Activated B cell treated with CpG ODN at 0.5 μM for 24 hours (primary cell): ENCODE measurements around the gene PHC2. TPM values are rescaled to one million over a fixed set of nuclear protein-coding genes. Genes with fewer than 3 reads are reported as not detected.

Experiments used
- ATAC-seq: fragments of 200-7000 bp; cut with Tn5 transposase; one replicate; pipeline ENCODE4 v1.10.0; 2021; ENCODE audit warnings: low read depth, mild to moderate bottlenecking, moderate library complexity
- CTCF ChIA-PET: fragments of 350-600 bp; sonication (Branson Sonifier 250); formaldehyde crosslinking; loops from one replicate; lab custom pipeline; 2021; ENCODE audit warnings: antibody characterized with exemption; lab: Charles Lee
- POLR2A ChIA-PET: fragments of 350-600 bp; sonication (Branson Sonifier 250); formaldehyde crosslinking; loops from one replicate; lab custom pipeline; 2021; ENCODE audit warnings: antibody characterized with exemption; lab: Charles Lee
- DNase-seq: peaks from one replicate; pipeline ENCODE4 v3.0.0; 2022
- H3K27ac Mint-ChIP-seq: one replicate; pipeline ENCODE4 v1.8.0; 2020; ENCODE audit warnings: mixed read lengths
- H3K27me3 Mint-ChIP-seq: one replicate; pipeline ENCODE4 v1.8.0; 2021; ENCODE audit warnings: mixed read lengths
- H3K36me3 Mint-ChIP-seq: one replicate; pipeline ENCODE4 v1.8.0; 2021; ENCODE audit warnings: low read depth, mixed read lengths
- H3K4me1 Mint-ChIP-seq: one replicate; pipeline ENCODE4 v1.8.0; 2021; ENCODE audit warnings: mixed read lengths
- H3K4me3 Mint-ChIP-seq: one replicate; pipeline ENCODE4 v1.8.0; 2020; ENCODE audit warnings: mild to moderate bottlenecking, mixed read lengths
- H3K9me3 Mint-ChIP-seq: one replicate; pipeline ENCODE4 v1.8.0; 2020; ENCODE audit warnings: mixed read lengths
- intact Hi-C: fragments of 100-400 bp; cut with micrococcal nuclease; formaldehyde crosslinking; loops from one replicate; pipeline ENCODE4 v1.15.1; 2024
- total RNA-seq: library from RNA; stranded (reverse); gene quantifications from 2 replicates; pipeline ENCODE4 v1.2.3, GENCODE V29; 2022
- TF ChIP-seq, protein P1 (sequence below): fragments of 200-600 bp; IDR thresholded peaks from one replicate; pipeline ENCODE4 v1.8.0; 2022; ENCODE audit warnings: antibody characterized with exemption, mild to moderate bottlenecking

Gene PHC2
- total RNA-seq, 1 donor from 2014 or later = 16.4 TPM

DNA sequence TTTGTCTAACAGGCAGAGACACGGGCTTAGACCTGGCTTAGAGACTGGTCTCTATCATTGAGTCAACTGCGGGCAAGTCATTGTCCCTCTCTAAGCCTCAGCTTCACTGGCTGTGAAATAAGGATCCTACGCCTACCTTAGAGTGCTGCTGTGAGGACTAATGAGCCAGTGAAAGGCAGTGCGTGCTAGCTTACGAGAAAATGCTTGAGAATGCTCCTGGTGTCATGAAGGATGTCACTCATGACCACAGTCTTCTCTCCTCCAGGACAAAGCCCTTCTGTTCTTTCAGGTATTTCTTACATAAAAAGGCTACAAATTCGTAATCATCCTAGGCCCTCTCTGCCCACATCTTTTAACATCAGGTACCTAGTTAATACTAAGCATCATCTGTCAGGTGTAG is 93.5 kb downstream of the PHC2 start:
- ChIA-PET CTCF (no interaction called here), POLR2A (no interaction called here)
- H3K4me3 Mint-ChIP-seq = no peak overlapping the region
- peaks cover 12% of the 10 kb centered on the region for H3K4me1 Mint-ChIP-seq
- TF ChIP-seq, protein P1, sequence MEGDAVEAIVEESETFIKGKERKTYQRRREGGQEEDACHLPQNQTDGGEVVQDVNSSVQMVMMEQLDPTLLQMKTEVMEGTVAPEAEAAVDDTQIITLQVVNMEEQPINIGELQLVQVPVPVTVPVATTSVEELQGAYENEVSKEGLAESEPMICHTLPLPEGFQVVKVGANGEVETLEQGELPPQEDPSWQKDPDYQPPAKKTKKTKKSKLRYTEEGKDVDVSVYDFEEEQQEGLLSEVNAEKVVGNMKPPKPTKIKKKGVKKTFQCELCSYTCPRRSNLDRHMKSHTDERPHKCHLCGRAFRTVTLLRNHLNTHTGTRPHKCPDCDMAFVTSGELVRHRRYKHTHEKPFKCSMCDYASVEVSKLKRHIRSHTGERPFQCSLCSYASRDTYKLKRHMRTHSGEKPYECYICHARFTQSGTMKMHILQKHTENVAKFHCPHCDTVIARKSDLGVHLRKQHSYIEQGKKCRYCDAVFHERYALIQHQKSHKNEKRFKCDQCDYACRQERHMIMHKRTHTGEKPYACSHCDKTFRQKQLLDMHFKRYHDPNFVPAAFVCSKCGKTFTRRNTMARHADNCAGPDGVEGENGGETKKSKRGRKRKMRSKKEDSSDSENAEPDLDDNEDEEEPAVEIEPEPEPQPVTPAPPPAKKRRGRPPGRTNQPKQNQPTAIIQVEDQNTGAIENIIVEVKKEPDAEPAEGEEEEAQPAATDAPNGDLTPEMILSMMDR = no peak
- H3K9me3 Mint-ChIP-seq = no peaks in the 10 kb centered on the region
- H3K36me3 Mint-ChIP-seq = peaks cover 29% of the 10 kb centered on the region
- no peak overlapping the region for H3K27ac Mint-ChIP-seq
- ATAC-seq = no peak
- no peak for DNase-seq
- no peaks in the 10 kb centered on the region for H3K27me3 Mint-ChIP-seq
- intact Hi-C loops = no loop called here

DNA sequence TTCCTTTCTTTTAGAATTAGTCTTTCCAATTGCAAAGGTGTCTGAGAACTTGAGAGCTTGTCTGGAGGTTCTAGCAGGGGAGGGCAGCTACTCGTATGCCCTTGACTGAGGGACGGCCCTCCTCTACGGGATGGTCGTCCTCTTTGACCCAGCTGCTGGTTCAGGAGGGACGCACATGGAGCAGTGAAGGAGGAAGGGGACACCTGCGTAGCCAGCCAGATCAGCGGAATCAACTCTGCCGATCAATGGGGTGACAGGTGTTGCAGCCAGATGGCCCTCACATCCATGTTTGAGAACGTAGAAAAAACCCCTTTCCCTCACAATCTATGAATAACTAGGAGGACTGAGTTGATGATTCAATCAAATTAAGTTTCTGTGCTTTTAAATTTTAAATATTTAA is 94.3 kb downstream of the PHC2 start:
- ChIA-PET POLR2A (no interaction called here), CTCF (no interaction called here)
- no peak overlapping the region for H3K27ac Mint-ChIP-seq
- no peak for ATAC-seq
- H3K9me3 Mint-ChIP-seq = no peaks in the 10 kb centered on the region
- H3K27me3 Mint-ChIP-seq = no peaks in the 10 kb centered on the region
- no peak for DNase-seq
- peaks cover 9% of the 10 kb centered on the region for H3K4me1 Mint-ChIP-seq
- intact Hi-C loops = no loop called here
- no peak overlapping the region for H3K4me3 Mint-ChIP-seq
- TF ChIP-seq, protein P1 = no peak
- peaks cover 37% of the 10 kb centered on the region for H3K36me3 Mint-ChIP-seq

DNA sequence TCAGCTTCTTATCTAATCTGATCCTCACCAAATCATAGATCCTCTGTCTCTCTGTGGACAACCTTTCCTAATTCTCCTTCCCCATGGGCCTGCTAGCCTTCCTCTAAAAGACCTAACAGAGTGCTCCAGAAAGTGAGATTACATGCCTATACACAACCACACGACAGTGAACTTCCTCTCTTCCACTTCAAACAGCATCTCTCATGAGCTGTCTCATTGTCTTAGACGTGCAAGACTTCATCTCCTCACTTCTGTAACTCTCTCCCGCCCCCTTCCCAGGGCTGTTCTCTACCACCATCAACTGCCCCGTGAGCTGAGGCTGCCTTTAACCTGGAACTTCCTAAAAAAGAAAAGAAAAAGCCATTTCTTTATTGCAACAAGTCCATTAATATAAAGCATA is 95.9 kb downstream of the PHC2 start:
- TF ChIP-seq, protein P1 = no peak
- Mint-ChIP-seq H3K27me3 (no peaks in the 10 kb centered on the region), H3K27ac (no peak overlapping the region), H3K36me3 (peaks cover 46% of the 10 kb centered on the region), H3K4me1 (peaks cover 9% of the 10 kb centered on the region), H3K4me3 (no peak overlapping the region), H3K9me3 (no peaks in the 10 kb centered on the region)
- ChIA-PET CTCF (no interaction called here), POLR2A (no interaction called here)
- DNase-seq = no peak
- ATAC-seq = no peak
- intact Hi-C loops = no loop called here

- Mint-ChIP-seq H3K27me3 (no peaks in the 10 kb centered on the region), H3K27ac (no peak overlapping the region), H3K36me3 (peaks cover 55% of the 10 kb centered on the region), H3K4me1 (peaks cover 9% of the 10 kb centered on the region), H3K4me3 (no peak overlapping the region), H3K9me3 (no peaks in the 10 kb centered on the region)
- intact Hi-C loops = no loop called here
- no peak for ATAC-seq
- ChIA-PET POLR2A (no interaction called here), CTCF (no interaction called here)
- TF ChIP-seq, protein P1 = no peak
- DNase-seq = no peak
Observed at GRCh38 chr1:33334081-33334552, 96.8 kb downstream of the PHC2 start.

DNA sequence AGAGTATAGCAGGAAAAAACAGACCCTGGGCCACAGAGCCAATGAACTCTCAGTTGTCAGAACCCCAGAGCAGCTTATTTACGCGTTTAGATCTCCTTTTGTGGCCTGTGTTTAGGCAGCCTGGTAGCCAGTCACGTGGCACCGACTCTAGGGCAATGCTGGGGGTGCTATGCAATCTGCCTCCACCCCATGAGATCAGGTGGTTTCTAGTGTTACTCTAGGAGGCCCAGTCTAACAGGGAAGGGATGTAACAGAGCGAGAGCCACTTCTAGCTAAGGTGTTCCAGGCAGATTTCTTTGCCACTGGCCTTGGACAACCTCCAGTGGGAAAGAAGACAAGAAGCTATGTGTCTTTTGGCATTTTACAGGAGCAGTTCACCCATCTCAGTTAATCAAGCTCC is 98.0 kb downstream of the PHC2 start:
- TF ChIP-seq, protein P1 = no peak

More for the DNA sequence above, 98.0 kb downstream of the PHC2 start:
- ATAC-seq (no peak), DNase-seq (no peak)
- intact Hi-C loops = no loop called here
- Mint-ChIP-seq H3K27ac (no peak overlapping the region), H3K27me3 (no peaks in the 10 kb centered on the region), H3K9me3 (no peaks in the 10 kb centered on the region), H3K4me3 (no peak overlapping the region), H3K36me3 (peaks cover 66% of the 10 kb centered on the region), H3K4me1 (peaks cover 9% of the 10 kb centered on the region)
- ChIA-PET CTCF (no interaction called here), POLR2A (no interaction called here)
